HG02588 (cell line): Measurements from ENCODE around the gene PSMB9.
A peak's percentile ranks its signal among the peaks of the same experiment; 100 is the strongest.
"Not testable (repeated sequence)": the region's sequence is repeated elsewhere in the genome, so short reads cannot be mapped to it uniquely, and the experiment has no call there.

Source experiments
- ATAC-seq: cut with Tn5 transposase; IDR thresholded peaks from one replicate; pipeline ENCODE4 v1.9.1; 2021; ENCODE audit warnings: mild to moderate bottlenecking, moderate library complexity; ENCODE audit not compliant: unreplicated experiment

The PSMB9 gene

DNA sequence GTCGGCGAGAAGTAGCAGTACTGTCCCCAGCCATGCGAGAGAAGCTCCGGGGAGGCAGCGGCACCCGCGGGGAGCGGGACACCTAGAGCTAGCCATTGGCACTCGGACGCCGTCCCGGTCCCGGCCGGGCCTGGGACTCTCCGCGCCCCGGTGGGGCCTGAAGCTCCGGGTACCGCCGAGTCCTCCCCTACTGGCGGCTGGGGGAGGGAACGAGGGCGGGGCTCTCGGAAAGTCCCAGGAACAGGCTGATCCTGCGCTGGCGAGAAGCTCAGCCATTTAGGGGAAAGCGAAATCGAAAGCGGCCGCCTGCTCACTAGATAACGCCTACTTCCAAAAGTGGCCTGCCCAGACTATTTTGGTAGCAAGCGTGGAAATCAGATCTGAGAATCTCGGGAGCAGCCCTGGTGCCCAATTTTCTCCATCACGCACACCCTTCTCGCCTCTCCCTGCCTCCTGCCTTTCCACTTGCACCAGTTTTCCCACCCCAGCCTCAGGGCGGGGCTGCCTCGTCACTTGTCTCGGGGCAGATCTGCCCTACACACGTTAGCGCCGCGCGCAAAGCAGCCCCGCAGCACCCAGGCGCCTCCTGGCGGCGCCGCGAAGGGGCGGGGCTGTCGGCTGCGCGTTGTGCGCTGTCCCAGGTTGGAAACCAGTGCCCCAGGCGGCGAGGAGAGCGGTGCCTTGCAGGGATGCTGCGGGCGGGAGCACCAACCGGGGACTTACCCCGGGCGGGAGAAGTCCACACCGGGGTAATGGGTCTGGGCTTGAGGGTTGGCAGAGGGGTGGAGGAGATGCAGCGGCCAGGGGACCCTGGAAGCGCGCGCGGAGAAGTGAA is at the start of gene PSMB9, which contains the start of gene TAP1:
TSS of gene PSMB9 (plus strand) at position 652 of the 835 bp plus-strand sequence. CDS start at position 690, 38 bp downstream.
TSS of gene TAP1 (minus strand) at position 164 of the 835 bp plus-strand sequence. CDS start at position 96, 68 bp downstream.
- ATAC-seq = peak; percentile 76

DNA sequence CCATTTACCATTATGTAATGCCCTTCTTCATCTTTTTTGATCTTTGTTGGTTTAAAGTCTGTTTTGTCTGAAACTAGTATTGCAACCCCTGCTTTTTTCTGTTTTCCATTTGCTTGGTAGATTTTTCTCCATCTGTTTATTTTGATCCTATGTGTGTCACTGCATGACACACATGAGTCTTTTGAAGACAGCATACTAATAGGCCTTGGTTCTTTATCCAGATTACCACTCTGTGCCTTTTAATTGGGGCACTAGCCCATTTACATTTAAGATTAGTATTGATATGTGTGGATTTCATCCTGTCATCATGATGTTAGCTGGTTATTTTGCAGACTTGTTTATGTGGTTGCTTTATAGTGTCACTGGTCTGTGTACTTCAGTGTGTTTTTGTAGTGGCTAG is 48.6 kb upstream of the PSMB9 start:
- ATAC-seq = not testable (repeated sequence)

DNA sequence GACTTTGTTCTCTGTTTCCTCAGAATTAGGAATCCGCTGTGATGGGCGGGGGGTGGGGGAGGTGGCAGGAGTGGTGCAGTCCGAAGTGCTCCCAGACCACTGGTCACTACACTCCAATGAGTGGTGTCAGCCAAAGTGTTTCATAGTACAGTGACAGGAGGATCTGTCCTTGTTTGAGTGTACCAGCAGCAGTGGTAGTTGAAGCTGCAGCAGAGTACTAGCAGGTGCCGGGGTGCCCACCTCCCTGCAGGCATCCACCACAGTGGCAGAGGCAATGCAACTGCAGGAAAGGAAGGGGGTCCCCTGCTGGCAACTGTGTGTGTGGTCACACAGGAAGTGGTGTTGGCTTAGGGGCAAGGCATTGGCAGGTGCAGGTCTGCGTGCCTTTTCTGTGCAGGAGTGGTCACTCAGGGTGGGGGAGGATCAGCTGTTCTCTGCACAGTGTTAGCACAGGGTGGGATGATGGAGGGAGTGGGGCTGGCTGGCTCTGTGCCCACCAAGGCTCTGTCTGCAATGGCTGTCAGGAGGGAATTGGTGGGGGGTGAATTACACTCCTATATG is 46.9 kb upstream of the PSMB9 start:
- no peak for ATAC-seq

DNA sequence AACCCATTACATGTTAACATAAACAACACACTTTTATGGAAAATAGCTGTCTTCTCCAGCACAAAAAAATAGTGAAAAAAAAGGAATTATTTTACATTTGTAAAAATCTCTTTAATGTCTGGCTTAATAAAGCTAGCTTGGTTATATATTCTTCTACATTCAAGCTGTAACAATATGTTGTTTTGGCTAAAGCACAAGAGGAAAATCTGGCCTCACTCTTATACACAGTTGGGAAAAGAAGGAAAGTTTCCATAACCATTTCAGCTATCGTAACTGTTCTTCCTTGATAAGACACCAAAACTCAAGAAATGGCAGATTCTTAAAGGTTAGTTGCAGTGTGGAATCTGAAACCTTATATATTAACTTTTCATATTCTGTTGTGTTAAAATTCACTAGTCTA is 44.8 kb upstream of the PSMB9 start:
- no peak for ATAC-seq

DNA sequence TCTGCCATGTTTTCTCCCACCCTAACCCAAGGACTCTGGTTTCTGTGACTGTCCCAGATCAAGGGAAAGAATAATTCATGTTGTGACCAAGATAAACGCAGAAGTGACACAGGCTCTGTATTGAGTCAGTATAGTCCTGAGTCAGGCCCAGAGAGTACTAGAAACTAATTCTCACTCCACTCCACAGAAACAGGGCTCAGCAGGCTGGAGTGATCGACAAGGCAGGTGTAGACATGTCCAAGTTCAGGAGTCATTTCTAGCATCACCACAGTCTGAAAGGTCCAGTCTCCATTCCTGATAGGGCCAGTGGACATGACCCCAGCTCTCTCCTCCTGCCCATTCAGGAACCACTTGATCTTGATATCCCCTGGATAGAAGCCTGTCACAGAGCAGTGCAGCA is 39.8 kb upstream of the PSMB9 start:
- no peak for ATAC-seq

DNA sequence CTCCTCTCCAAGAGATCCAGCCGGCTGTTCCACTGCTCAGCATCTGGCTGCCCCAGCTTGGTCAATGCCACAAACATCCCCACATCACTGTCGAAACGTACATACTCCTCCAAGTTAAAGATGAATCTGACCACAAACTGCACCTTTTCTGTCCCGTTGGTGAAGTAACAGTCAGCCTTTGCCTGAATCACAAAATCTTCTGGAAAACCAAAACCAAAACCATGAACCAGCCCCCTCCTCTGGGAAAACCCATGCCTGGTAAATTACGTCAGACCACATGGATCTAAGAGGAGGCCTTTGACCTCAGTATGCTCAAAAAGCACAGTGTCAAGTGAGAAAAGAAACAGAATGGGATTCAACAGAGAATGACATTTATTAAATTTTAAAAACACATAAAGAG is 38.9 kb upstream of the PSMB9 start:
- ATAC-seq = no peak

DNA sequence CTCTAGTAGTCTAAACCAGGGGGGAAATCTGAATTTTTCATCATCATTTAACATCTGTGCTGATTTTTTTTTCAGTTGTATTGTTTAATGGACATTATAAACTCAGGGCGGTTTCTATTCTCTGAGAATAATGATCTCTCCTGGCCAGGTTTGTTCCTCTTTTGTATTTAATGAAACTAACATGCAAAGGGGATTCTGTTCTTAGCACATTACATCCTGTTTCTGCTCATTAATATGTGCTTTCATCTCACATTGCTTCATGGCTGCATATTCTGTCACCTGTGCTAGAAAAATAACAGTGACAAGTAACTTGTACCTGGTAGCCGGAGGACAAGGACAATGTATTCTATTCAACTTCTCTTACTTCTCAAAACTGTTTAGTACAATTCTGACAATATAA is 38.0 kb upstream of the PSMB9 start:
- ATAC-seq = peak; percentile 23

DNA sequence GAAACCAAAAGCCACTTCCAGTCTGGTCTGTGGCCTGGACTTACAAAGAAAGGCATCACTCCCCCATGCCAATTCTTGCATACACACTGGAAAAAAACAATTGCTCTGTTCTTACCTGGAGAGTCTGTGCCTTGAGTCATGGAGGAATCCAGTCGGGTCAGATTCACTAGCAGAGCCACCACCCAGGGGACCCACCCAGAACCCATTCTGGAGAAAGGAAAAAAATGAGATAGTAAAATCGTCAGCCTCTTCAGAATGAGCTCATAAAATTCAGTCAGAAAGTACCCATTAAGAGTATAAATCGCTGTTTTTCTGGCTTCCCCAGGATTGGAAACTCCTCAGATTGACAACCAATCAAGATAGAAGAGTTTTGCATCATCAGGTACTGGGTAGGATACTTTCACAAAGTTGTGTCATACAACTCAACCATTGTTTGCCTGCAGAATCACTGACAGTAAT is 37.2 kb upstream of the PSMB9 start, which contains the start of gene HLA-DOB:
TSS of gene HLA-DOB (minus strand) at position 257 of the 459 bp plus-strand sequence. CDS start at position 206, 51 bp downstream.
- ATAC-seq = peak; percentile 57

DNA sequence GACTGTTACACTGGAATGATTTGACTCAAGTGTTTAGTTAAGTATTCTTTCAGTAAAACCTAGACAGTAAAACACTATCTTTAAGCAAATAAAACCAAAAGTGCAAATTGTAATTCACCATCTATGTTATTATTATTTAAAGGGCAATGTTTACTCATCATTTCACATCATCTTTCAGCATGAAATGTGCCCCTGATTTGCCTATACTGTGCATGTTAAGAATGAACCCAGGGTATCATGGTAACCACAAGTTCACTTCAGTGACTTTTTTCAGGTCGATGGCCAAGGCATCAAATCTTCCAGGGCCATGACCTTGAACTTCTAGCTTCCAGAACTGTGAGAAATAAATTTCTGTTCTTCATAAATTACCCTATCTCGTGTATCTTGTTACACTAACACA is 35.1 kb upstream of the PSMB9 start:
- no peak for ATAC-seq

DNA sequence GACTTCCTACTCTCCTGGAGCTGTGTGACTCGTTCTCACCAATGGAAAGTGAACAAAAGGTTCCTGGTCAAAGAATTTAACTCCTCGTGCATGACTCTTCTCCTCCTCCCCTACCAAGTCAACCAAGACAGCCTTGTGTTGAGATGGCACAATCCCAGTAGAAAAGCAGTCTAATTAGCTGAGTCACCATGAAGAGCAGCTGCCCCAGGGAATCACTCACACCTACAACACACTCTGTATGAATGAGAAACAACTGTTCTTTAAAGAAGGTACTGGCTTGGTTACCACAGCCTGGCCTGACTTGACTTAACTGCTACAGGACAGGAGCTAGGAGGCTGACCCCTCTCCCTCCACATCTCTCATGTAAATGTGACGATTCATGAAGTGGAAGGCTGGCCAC is 34.3 kb upstream of the PSMB9 start:
- ATAC-seq = no peak

DNA sequence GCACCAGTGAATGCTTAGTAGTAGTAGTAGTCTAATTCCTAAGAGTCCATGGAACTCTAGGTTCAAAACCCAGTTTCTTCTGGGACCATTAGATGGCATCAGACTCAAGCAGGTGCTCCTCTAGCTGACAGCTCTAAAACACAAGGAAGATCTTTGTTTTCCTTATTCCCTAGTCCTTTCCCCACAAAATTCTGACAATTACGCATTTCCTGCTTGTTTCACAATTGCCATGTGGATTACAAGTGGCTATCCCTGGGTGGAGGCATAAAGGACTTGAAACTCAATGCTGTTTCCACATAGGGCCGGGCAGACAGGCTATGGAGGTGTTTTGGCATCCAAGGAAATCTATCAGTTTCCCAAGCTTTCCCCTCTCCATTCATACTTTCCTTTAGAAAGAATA is 28.0 kb upstream of the PSMB9 start:
- ATAC-seq = no peak

DNA sequence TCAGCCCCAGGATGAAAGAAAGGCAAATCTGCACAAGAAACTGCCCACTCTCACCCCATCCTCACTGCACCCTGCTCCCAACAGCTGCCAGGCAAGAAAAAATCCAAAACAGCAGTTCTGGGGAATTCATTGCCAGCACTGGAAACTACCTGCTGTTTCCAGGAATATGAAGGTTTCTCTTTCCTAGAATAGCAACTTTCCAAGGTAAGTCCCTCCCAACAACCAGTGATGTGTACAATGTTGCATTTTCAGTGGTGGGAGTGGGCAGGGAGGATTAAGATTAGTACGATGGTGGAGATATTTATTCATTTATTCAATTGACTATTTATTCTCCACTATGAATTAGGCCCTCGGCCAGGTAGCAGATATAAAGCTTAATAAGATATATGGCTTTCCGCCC is 27.0 kb upstream of the PSMB9 start:
- ATAC-seq = no peak

DNA sequence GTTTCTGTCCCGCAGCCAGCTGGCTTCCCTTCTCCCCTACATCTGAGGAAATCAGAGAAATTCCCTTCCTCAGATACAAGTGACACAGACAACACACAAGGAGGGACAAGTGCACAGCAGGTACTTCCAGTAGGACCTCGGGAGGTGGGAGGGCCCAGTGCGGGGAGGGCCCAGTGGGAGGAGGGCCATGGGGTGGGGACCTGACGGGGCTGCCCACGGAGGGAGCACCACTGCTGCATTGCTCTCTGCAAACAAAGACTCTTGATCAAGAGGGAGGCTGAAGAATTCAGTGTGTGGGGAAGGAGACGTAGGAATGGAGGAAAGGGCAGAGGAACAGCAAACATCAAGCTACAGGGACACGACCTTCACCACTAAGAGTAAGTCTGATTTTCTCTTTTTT is 24.5 kb upstream of the PSMB9 start:
- ATAC-seq = no peak

DNA sequence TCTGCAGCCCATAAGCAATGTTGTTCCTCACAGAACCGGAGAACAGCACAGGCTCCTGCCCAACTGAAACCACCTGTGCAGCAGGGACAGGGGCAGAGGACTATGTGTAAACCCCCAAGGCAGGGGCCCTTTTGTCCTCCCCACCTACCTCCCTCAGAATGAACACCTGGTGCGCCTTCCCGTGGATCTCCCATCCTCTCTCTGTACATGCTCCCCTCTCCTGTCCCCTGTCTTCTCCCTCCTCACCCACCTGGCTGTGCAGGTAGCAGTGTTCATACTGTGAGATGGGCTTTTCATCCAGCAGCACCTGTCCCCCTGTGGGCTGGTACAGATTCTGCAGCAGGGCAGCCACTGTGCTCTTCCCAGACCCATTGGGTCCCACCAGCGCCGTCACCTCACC is 24.0 kb upstream of the PSMB9 start:
- ATAC-seq = no peak

DNA sequence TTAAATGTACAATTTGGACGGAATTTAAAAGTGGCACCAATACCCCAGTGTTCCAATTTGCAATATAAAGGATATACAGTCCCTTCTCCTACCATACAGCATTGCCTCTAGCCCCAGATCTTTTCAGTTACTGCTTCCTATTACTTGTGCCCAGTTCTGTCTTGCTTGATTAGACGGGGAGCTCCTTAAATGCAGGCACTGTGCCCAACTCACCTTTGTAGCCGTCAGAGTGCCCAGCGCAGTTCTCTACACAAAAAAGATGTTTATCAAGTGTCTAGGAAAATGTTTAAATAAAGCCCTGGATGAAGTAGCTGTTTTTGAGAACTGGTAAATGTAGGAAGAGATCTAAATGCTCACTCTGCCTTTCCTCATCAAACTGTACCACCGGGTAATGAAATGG is 23.1 kb upstream of the PSMB9 start:
- no peak for ATAC-seq

DNA sequence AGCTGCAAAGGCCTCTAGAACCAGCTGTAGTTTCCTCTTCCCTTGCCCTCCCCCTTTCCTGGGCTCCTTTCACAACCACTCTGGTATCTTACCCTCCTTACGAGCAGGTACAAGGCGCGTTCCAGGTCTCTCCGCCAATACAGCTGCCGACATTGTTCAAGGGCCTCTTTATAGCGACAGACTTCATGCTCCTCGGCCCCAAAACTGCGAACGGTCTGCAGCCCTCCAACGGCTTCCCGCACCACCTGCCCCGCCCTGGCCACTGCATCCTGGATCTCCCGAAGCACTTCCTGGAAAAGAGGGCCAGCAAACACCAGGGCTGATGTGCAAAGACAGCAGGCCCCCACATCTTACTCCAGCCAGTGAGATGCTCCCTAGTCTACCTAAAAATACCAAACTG is 21.5 kb upstream of the PSMB9 start:
- no peak for ATAC-seq

DNA sequence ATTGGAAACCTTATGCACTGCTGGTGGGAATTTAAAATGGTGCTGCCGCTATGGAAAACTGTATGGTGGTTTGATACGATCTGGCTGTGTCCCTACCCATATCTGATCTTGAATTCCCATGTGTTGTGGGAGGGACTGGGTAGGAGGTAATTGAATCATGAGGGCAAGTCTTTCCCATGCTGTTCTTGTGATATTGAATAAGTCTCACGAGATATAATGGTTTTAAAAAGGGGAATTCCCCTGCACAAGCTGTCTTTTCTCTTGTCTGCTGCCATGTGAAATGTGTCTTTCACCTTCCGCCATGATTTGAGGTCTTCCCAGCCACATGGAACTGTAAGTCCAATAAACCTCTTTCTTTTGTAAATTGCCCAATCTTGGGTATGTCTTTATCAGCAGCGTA is 20.3 kb upstream of the PSMB9 start:
- ATAC-seq = no peak

DNA sequence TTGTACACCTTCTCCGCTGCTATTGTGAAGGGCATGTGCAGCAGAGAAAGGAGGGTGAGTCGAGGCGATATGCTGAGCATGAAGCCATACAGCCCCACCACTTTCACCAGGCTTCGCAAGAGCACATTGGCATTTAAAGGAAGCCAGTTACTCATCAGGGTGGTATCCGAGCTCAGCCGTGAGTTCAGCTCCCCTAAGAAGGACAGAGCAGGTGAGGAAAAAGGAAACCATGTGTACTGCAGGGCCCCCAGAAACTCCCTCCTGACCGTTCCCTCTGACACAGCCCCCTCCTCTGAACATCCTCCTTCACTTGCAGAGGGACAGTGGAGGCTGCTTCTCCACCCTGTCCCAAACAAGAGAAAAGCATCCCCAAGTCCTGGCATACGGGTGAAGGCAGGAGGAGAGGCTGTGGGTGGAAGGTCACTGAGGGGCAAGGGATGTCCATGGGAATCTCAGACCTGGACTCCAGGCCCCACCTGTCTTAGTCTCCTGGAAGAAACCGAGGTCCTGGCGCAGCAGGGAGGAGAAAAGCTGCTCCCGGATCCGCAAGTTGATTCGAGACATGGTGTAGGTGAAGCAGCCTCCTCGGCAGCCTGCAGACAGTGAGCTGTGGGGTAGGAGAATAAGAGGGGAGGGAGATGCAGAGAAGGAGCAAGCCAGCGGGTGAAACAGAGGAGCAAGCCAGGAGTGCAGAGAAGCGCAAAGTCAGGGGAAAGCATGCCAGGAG is 18.7 kb upstream of the PSMB9 start:
- no peak for ATAC-seq

DNA sequence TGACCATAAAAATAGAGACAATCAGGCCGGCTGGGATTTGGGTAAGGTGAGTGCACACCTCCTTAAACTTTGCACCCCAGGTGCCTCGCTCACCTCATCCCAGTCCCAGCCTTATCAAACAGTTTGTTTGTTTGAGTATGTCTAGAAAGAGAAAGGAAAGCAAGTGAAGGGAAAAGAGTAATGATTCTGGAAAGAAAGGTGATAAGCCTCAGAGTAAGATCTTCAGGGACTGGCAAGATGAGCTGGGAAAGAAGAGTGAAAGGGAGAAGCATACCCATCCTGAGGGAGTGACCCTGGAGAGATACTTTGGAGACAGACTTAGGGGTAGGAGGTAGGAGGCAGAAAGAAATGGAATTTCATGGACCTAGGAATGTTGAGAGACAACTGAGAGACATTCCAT is 17.1 kb upstream of the PSMB9 start:
- no peak for ATAC-seq

DNA sequence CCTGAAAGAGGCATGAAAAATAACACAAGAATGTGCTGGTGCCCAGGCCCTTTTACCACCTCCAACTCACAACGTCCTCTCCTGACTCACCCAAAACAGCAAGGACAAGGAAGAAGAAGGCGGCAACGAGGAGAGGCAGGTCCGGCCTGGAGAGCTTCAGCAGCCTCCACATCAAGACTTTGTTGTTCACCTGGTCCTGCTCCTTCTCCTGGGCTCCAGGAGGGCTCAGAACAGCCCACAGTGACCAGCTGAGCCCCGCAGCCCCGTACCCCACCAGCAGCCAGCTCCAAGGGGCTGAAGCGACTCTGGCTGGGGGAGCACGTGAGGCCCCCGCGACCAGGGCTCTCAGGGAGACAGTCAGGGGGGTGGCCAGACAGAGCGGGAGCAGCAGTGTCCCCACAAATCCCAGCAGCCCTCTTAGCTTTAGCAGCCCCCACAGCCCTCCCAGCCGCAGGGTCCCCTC is 16.3 kb upstream of the PSMB9 start:
- no peak for ATAC-seq

DNA sequence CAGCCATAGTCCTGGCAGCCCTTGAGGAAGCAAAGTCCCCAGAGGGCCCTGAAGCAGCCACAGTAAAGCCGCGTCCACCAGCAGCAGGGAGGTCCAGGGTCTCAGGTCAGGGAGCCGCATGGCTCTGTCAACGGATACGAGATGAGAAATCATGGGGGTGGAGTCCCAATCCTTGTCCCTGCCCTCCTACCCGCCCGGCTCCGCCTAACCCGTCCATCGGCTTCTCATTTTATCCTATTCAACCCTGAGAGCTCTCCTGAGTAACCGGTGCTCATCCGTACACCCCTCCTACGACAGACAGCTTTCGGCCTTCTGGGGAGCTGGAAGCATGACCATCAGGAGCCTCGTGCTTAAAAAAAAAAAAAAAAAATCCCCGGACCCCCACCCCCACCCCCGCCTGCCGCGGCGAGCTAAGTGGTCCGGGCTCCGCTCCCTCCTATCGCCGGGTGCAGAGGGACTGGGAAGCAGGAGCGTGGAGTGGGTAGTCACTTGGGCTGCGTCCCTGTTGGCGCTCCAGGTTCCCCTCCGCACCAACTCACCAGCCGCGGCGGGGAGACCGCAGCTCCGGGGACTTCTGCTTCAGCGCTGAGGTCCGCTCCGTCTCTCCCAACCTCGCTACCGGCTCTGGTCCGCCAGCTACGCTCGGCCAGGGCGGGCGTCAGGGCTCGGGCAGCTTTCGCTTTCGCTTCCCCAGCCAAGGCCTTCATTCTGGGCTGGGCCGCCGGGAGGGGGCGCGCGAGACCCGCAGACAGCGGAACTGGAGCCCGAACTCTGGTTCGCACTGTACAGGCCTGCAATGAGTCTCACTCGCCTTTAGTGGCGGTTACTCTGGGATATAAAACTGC is 15.7 kb upstream of the PSMB9 start, which contains the start of gene TAP2:
TSS of gene TAP2 (minus strand) at position 626 of the 845 bp plus-strand sequence. CDS start at position 120, 506 bp downstream.
- ATAC-seq = peak; percentile 68
